Tibial artery (tissue), 4 donors: ENCODE results near the gene ARSB.

ENCODE experiments used
- DNase-seq, 2 donors: peaks; one replicate each; pipeline ENCODE4 v3.0.0-alpha.2; 2019
- H3K27ac ChIP-seq, 2 donors: fragments of 200-600 bp; sonication (generic) in 1 of 2; 1 replicate in 1 of 2; 2 replicates in 1 of 2; pipeline ENCODE4 v1.5.1; 2018 to 2019; ENCODE audit warnings: mild to moderate bottlenecking in 1 of 2
- H3K27me3 ChIP-seq, 2 donors: fragments of 200-600 bp; sonication (generic) in 1 of 2; one replicate each; pipeline versions ENCODE4 v1.5.1 to v1.6.0; 2016 to 2019
- H3K36me3 ChIP-seq, 3 donors: fragments of 200-600 bp; sonication (generic) in 2 of 3; one replicate each; pipeline ENCODE4 v1.5.1; 2016 to 2019; ENCODE audit warnings: mild to moderate bottlenecking in 2 of 3
- H3K4me1 ChIP-seq, 4 donors: fragments of 200-600 bp; sonication (generic) in 2 of 4; 1 replicate in 3 of 4; 2 replicates in 1 of 4; pipeline ENCODE4 v1.5.1; 2016 to 2019
- H3K4me3 ChIP-seq, 2 donors: fragments of 200-600 bp; sonication (generic) in 1 of 2; 1 replicate in 1 of 2; 2 replicates in 1 of 2; pipeline ENCODE4 v1.5.1; 2018 to 2019; ENCODE audit warnings: mild to moderate bottlenecking in 2 of 2
- H3K9me3 ChIP-seq, 3 donors: fragments of 200-600 bp; sonication (generic) in 1 of 3; one replicate each; pipeline ENCODE4 v1.5.1; 2016 to 2019
- CTCF ChIP-seq, 2 experiments: fragments of 200-600 bp in 1 of 2; fragments of 450-650 bp in 1 of 2; IDR thresholded peaks; one replicate each; pipeline ENCODE4 v1.5.1; 2017 to 2019; ENCODE audit warnings: antibody characterized with exemption in 2 of 2, mild to moderate bottlenecking in 1 of 2, moderate library complexity in 1 of 2
- intact Hi-C: fragments of 100-400 bp; cut with DNase I; formaldehyde crosslinking; loops from one replicate; pipeline ENCODE4 v1.15.0; 2023; ENCODE audit warnings: low total_unique reads

The ARSB gene

GRCh38 chr5:78804995-78805394, 180.1 kb downstream of the ARSB start:
- no peak for TF ChIP-seq CTCF (IDR thresholded peaks at IDR 0.05)
- no peak for DNase-seq

GRCh38 chr5:78803941-78804340, 181.2 kb downstream of the ARSB start:
- H3K4me1 ChIP-seq, result peaks cover 0 to 25% (median 19%) of the 10 kb centered on the region in 4 donors
- H3K9me3 ChIP-seq, result no peaks in the 10 kb centered on the region
- no peaks in the 10 kb centered on the region for H3K36me3 ChIP-seq
- peak overlapping the region; percentile 54 to 67 for H3K27ac ChIP-seq
- DNase-seq, result no peak
- intact Hi-C loops, result loop anchor here (10.0 kb wide), 1 partner anchor 159 kb away; the partner anchor contains the start of gene LHFPL2
- H3K27me3 ChIP-seq, result no peaks in the 10 kb centered on the region
- H3K4me3 ChIP-seq, result no peak overlapping the region
- no peak for TF ChIP-seq CTCF (IDR thresholded peaks at IDR 0.05)

More at GRCh38 chr5:78804995-78805394, 180.1 kb downstream of the ARSB start:
- peak overlapping the region in 1 of 2 donors; percentile 67 for H3K27ac ChIP-seq
- no peaks in the 10 kb centered on the region for H3K36me3 ChIP-seq
- peaks cover 0 to 20% (median 15%) of the 10 kb centered on the region in 4 donors for H3K4me1 ChIP-seq
- no peaks in the 10 kb centered on the region for H3K27me3 ChIP-seq
- intact Hi-C loops, result loop anchor here (10.0 kb wide), 1 partner anchor 160 kb away; the partner anchor contains the start of gene LHFPL2
- no peaks in the 10 kb centered on the region for H3K9me3 ChIP-seq
- H3K4me3 ChIP-seq, result no peak overlapping the region

GRCh38 chr5:78803353-78803752, 181.8 kb downstream of the ARSB start:
- peaks cover 0 to 30% (median 23%) of the 10 kb centered on the region in 4 donors for H3K4me1 ChIP-seq
- H3K27ac ChIP-seq, result peak overlapping the region; percentile 54 to 67
- TF ChIP-seq CTCF (IDR thresholded peaks at IDR 0.05), result no peak
- no peaks in the 10 kb centered on the region for H3K27me3 ChIP-seq
- peak; percentile 90 to 95 for DNase-seq
- H3K9me3 ChIP-seq, result no peaks in the 10 kb centered on the region
- no peak overlapping the region for H3K4me3 ChIP-seq
- intact Hi-C loops, result loop anchor here (10.0 kb wide), 1 partner anchor 159 kb away; the partner anchor contains the start of gene LHFPL2
- no peaks in the 10 kb centered on the region for H3K36me3 ChIP-seq

- Histone ChIP-seq H3K4me3 (no peak overlapping the region), H3K27ac (no peak overlapping the region), H3K27me3 (no peaks in the 10 kb centered on the region), H3K36me3 (no peaks in the 10 kb centered on the region), H3K9me3 (no peaks in the 10 kb centered on the region), H3K4me1 (peaks cover 0 to 30% (median 26%) of the 10 kb centered on the region in 4 donors)
- intact Hi-C loops, result loop anchor here (10.0 kb wide), 1 partner anchor 157 kb away; the partner anchor contains the start of gene LHFPL2
- no peak for TF ChIP-seq CTCF (IDR thresholded peaks at IDR 0.05)
- DNase-seq, result no peak
Measured at GRCh38 chr5:78801413-78801812, 183.7 kb downstream of the ARSB start.

GRCh38 chr5:78799266-78800017, 185.7 kb downstream of the ARSB start:
- peaks cover 0 to 30% (median 26%) of the 10 kb centered on the region in 4 donors for H3K4me1 ChIP-seq
- no peak overlapping the region for H3K4me3 ChIP-seq
- DNase-seq, result no peak
- no peaks in the 10 kb centered on the region for H3K9me3 ChIP-seq
- no peak overlapping the region for H3K27ac ChIP-seq
- peak in 1 of 2 experiments; percentile 20 for TF ChIP-seq CTCF (IDR thresholded peaks at IDR 0.05)
- intact Hi-C loops, result loop anchor here (10.0 kb wide), 1 partner anchor 155 kb away; the partner anchor contains the start of gene LHFPL2
- H3K27me3 ChIP-seq, result no peaks in the 10 kb centered on the region
- H3K36me3 ChIP-seq, result no peaks in the 10 kb centered on the region
